Measurements from ENCODE around the gene KRT35. TPM values are rescaled to one million over a fixed set of nuclear protein-coding genes. Genes with fewer than 3 reads are reported as not detected.

The KRT35 gene
- total RNA-seq: not detected

DNA sequence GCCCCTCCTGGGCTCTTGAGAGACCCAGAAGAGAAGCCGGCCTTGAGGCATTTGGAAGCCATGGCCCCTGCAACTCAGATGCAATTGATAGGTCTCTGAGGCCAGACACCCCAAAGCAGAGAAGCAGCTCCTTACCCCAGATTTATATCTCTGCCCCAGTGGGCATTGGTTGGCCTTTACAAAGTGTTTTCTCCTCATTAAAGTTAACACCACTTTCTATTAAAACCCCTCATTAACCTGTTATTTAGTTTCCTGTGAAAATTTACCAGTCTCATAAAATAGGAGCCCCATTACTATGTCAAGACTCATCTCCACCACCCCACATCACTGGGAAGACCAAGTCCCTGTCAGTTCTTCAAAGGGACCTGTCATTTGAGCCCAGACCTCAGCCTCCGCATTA is at the start of gene KRT35:
Gene KRT35, minus strand, starts transcription at position 116 of the 400 bp plus-strand sequence. Its CDS starts 54 bp downstream, at position 62.
- no peaks in the 10 kb centered on the region for H3K4me1 ChIP-seq (ENCODE audit: control insufficient read depth in 1 of 2, low read depth in 2 of 2)
- ATAC-seq (ENCODE audit: insufficient number of reproducible peaks, low FRiP score, low read depth): no peak
- no peaks in the 10 kb centered on the region for H3K27me3 ChIP-seq (replicated peaks; ENCODE audit: insufficient read depth)
- TF ChIP-seq, protein P1, sequence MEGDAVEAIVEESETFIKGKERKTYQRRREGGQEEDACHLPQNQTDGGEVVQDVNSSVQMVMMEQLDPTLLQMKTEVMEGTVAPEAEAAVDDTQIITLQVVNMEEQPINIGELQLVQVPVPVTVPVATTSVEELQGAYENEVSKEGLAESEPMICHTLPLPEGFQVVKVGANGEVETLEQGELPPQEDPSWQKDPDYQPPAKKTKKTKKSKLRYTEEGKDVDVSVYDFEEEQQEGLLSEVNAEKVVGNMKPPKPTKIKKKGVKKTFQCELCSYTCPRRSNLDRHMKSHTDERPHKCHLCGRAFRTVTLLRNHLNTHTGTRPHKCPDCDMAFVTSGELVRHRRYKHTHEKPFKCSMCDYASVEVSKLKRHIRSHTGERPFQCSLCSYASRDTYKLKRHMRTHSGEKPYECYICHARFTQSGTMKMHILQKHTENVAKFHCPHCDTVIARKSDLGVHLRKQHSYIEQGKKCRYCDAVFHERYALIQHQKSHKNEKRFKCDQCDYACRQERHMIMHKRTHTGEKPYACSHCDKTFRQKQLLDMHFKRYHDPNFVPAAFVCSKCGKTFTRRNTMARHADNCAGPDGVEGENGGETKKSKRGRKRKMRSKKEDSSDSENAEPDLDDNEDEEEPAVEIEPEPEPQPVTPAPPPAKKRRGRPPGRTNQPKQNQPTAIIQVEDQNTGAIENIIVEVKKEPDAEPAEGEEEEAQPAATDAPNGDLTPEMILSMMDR (IDR thresholded peaks at IDR 0.05): no peak
- no peaks in the 10 kb centered on the region for H3K9me3 ChIP-seq
- H3K4me3 ChIP-seq: no peak within 1 kb of the TSS
- no peak within 1 kb of the TSS for H3K27ac ChIP-seq
- DNase-seq (ENCODE audit: low spot score): no peak
- H3K36me3 ChIP-seq: no peaks in the 10 kb centered on the region

DNA sequence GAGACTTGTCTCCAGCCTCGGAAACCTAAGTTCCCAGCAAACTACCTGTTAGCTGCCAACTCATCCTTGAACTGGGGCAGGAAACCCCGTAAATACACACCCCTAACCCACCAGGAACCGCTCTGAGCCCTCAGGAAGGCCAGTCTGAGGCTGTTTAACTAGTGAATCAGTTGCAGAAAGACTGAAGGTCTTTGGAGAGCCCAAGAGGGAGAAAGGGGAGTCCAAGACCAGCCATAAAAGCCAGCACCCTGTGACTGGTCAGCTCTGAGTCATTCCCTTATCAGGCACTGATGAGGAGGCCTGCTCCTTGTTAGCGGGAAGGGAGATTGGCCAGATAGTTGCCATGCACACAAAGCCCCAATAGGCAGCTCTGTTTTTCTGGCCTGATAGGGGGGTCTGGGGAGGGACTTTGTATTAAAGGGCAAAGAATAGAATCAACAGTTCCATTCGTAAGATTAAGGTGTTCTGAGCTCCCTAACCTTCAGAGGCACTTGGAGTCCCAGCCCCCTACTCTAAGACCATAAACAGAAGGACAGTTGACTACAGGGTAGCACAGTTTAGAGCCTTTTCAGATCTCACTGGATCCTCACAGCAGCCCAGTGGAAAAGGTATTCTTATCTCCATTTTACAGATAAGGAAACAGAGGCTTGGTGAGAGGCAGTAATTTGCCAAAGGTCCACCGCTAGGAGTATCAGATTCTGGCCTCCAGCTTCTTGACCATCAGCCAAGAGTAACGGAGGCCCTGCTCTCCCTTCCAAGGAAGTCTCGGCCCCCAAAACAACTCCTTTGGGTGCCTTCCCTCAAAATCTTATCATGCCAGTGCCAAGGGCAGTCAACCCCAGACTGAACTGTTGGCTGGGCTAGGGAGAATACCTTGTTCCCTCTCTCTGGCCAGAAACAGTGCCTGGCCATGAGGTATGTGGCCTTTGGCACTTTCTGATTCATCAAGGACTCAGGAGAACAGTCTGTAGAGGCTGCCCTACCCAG is 49.4 kb upstream of the KRT35 start:
- ATAC-seq (ENCODE audit: insufficient number of reproducible peaks, low FRiP score, low read depth) (no peak), DNase-seq (ENCODE audit: low spot score) (peak; percentile 28)
- Histone ChIP-seq H3K36me3 (no peaks in the 10 kb centered on the region), H3K27ac (peak overlapping the region in 1 of 2 donors; percentile 55), H3K4me1 (ENCODE audit: control insufficient read depth in 1 of 2, low read depth in 2 of 2) (peaks cover 14 to 35% of the 10 kb centered on the region in 2 donors), H3K9me3 (no peaks in the 10 kb centered on the region), H3K27me3 (replicated peaks; ENCODE audit: insufficient read depth) (no peaks in the 10 kb centered on the region), H3K4me3 (no peak overlapping the region)
- TF ChIP-seq, protein P1 (IDR thresholded peaks at IDR 0.05): no peak

DNA sequence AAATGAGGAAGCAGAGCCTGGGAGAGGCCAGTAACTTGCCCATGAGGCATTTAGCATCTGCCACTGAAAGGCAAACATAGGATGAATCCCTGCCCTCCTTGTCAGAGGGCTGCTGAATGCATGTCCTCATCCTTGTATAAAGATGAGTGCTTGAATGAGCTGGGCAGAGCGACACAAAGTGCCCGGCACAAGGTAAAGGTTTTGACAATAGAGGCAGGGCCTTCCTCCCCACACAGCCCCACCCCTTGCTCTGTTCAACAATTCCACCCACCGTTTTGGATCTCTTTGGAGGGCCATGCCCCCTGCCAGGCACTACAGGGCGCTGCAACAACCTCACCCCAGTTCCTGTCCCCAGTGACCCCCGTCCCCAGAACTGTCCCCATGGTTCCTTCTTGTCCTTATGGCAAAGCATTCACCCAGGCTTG is 48.6 kb upstream of the KRT35 start:
- Histone ChIP-seq H3K4me1 (ENCODE audit: control insufficient read depth in 1 of 2, low read depth in 2 of 2) (peaks cover 14 to 35% of the 10 kb centered on the region in 2 donors), H3K27me3 (replicated peaks; ENCODE audit: insufficient read depth) (no peaks in the 10 kb centered on the region), H3K4me3 (no peak overlapping the region), H3K27ac (peak overlapping the region in 1 of 2 donors; percentile 55), H3K36me3 (no peaks in the 10 kb centered on the region), H3K9me3 (no peaks in the 10 kb centered on the region)
- TF ChIP-seq, protein P1 (IDR thresholded peaks at IDR 0.05): no peak
- no peak for DNase-seq (ENCODE audit: low spot score)
- ATAC-seq (ENCODE audit: insufficient number of reproducible peaks, low FRiP score, low read depth): no peak

DNA sequence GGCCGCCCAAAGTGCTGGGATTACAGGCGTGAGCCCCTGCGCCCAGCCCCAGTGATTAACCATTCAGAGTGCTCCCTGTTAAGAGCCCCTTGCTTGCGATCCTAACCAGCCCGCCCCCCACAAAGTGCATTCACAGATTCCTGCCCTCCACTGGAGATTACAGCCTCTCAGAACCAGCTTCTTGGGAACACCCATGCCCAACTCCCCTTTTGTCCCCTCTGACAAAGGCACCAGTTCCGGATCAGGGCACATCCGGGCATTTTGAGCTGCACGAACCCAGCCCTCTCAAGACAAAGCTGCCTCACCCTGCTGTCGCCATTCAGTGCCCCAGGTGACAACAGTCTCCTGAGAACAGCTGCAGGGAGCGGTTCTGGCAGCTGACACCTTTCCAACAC is 48.0 kb upstream of the KRT35 start:
- Histone ChIP-seq H3K27me3 (replicated peaks; ENCODE audit: insufficient read depth) (no peaks in the 10 kb centered on the region), H3K4me3 (no peak overlapping the region), H3K9me3 (no peaks in the 10 kb centered on the region), H3K4me1 (ENCODE audit: control insufficient read depth in 1 of 2, low read depth in 2 of 2) (peaks cover 14 to 35% of the 10 kb centered on the region in 2 donors), H3K27ac (no peak overlapping the region), H3K36me3 (no peaks in the 10 kb centered on the region)
- TF ChIP-seq, protein P1 (IDR thresholded peaks at IDR 0.05): no peak
- ATAC-seq (ENCODE audit: insufficient number of reproducible peaks, low FRiP score, low read depth) (no peak), DNase-seq (ENCODE audit: low spot score) (no peak)
